ENCODE data around the gene PTDSS2.

Gene PTDSS2

GRCh38 chr11:471468-472145 lies 21.5 kb downstream of the PTDSS2 start:
- no peak for DNase-seq

- no peak for DNase-seq
Observed at GRCh38 chr11:472272-472671, 22.2 kb downstream of the PTDSS2 start.

- DNase-seq: no peak
Observed at GRCh38 chr11:472816-473215, 22.7 kb downstream of the PTDSS2 start.

- DNase-seq: no peak
Observed at GRCh38 chr11:473415-473814, 23.3 kb downstream of the PTDSS2 start.

- DNase-seq: no peak
Observed at GRCh38 chr11:473962-474785, 24.1 kb downstream of the PTDSS2 start.

GRCh38 chr11:474914-475506 lies 24.9 kb downstream of the PTDSS2 start:
- no peak for DNase-seq

GRCh38 chr11:475941-476340 lies 25.9 kb downstream of the PTDSS2 start:
- DNase-seq: no peak

GRCh38 chr11:476416-476815 lies 26.3 kb downstream of the PTDSS2 start:
- no peak for DNase-seq

- no peak for DNase-seq
Observed at GRCh38 chr11:477052-477715, 27.1 kb downstream of the PTDSS2 start.

- DNase-seq: no peak
Observed at GRCh38 chr11:479311-479710, 29.2 kb downstream of the PTDSS2 start.

- no peak for DNase-seq
Observed at GRCh38 chr11:484616-485015, 34.5 kb downstream of the PTDSS2 start.

GRCh38 chr11:486189-486588 lies 36.1 kb downstream of the PTDSS2 start:
- DNase-seq: no peak

- DNase-seq: no peak
Observed at GRCh38 chr11:487571-488021, 37.5 kb downstream of the PTDSS2 start.

- no peak for DNase-seq
Observed at GRCh38 chr11:488062-488461, 38.0 kb downstream of the PTDSS2 start.

GRCh38 chr11:488579-488978 lies 38.5 kb downstream of the PTDSS2 start:
- no peak for DNase-seq

GRCh38 chr11:488992-489391 lies 38.9 kb downstream of the PTDSS2 start:
- no peak for DNase-seq

GRCh38 chr11:489610-490185 lies 39.6 kb downstream of the PTDSS2 start:
- DNase-seq: no peak

GRCh38 chr11:490186-490929 lies 40.3 kb downstream of the PTDSS2 start:
- no peak for DNase-seq

GRCh38 chr11:490930-491260 lies 40.8 kb downstream of the PTDSS2 start:
- no peak for DNase-seq

- no peak for DNase-seq
Observed at GRCh38 chr11:491358-491757, 41.3 kb downstream of the PTDSS2 start.

- no peak for DNase-seq
Observed at GRCh38 chr11:492427-493226, 42.5 kb downstream of the PTDSS2 start.
